T follicular helper cell (primary cell): ENCODE results near the gene ETV3L.
"Not testable (repeated sequence)": the region's sequence is repeated elsewhere in the genome, so short reads cannot be mapped to it uniquely, and the experiment has no call there.

Experiments used
- DNase-seq: peaks from one replicate; pipeline ENCODE4 v3.0.0-alpha.2; 2020; ENCODE audit warnings: low read depth

Gene ETV3L

DNA sequence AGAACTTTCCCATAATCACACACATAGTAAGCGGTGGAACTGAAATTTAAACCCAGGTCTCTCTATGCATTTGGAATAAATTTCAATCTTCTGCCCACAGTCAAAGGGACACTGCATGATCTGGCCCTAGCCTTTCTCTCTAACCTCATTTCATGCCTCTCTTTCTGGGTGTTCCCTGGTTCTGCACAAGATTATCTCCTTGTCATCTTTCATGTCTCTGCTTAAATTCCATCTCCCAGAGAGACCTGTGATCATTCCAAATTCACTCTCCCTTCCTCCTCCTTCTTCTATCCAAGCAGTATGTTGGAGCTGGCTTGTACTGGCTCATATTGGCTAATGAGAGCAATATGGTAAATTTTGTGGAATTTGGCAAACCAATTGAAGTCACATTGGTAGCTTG is 22.2 kb downstream of the ETV3L start:
- DNase-seq: no peak

- DNase-seq: peak; percentile 7
These were observed 25.5 kb downstream of the ETV3L start for GRCh38 chr1:157073944-157074685.

GRCh38 chr1:157069601-157070000 is 30.0 kb downstream of the ETV3L start:
- no peak for DNase-seq

- not testable (repeated sequence) for DNase-seq
These were observed 40.4 kb downstream of the ETV3L start for GRCh38 chr1:157059241-157059640.

GRCh38 chr1:157056269-157056668 is 43.3 kb downstream of the ETV3L start:
- no peak for DNase-seq

GRCh38 chr1:157055729-157056128 is 43.9 kb downstream of the ETV3L start:
- DNase-seq: not testable (repeated sequence)

GRCh38 chr1:157050836-157051235 is 48.8 kb downstream of the ETV3L start:
- DNase-seq: no peak

GRCh38 chr1:157047062-157047410 is 52.6 kb downstream of the ETV3L start:
- no peak for DNase-seq

DNA sequence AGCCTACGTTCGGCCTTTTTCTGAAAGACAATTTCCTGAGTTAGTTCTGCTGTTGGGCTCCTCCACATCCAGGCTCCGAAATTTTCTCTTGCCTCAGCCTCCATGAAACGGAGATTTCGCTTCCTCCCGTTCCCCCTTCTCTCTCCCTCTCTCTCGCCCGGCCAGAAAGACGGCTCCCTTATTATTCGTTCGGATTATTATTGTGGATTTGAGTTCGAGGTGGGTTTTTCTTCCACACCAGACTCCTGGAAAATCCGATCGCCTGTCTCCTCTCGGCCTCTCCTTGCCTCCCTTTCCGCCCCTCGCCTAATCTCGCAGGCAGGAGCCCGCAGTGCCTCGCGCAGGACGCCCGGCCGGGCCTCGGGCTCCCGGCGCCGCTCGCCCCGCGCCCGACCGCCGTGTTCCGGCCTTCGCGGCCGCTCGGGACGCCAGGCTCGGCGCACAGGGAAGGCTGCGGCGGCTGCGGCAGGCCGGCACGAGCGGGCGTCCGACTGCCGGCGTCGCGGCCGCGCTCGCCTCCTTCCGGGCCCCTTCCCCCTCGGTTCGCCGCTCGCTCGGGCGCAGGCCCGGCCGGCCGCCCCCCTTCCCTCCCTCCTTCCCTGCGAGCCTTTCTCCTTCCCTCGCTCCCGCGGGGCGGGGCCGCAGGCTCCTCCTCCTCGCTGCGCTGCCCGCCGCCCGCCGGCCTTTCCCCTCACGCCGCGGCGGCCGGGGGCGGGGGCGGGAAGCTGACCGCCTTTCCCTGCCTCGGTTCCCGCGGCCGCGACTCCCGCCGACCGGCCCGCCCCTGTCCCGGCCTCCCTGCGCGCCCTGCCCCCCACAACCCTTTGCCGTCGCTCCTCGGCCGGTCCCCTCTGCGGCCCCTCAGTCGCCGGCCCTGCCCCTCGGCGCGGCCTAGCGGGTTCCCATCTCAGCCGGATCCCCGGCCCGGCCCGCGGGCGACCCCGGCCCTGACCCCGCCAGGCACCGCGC is 54.1 kb downstream of the ETV3L start, which contains the start of gene ARHGEF11:
ARHGEF11 (minus strand) TSS at position 493 of the 969 bp plus-strand sequence. CDS start 1,412 bp downstream, outside the sequence.
- no peak for DNase-seq

DNA sequence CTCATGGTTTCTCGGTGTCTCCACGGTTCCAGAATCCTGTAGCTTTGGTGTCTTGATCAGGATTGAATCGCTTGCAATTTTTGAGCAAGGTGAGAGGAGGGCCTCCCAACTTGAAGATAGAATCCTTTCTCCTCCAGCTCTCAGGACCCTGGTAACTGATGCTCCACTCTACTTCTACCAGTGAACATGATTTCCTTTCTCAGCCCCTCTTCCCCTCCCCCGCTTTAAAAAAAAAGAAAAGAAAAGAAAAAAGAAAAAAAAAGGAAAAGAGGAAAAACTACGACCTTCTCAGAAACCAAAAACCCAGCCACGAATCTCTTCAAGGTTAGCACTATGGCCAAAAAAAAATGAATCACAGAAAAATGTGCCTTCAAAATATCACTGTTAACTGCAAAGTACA is 55.3 kb downstream of the ETV3L start:
- no peak for DNase-seq

DNA sequence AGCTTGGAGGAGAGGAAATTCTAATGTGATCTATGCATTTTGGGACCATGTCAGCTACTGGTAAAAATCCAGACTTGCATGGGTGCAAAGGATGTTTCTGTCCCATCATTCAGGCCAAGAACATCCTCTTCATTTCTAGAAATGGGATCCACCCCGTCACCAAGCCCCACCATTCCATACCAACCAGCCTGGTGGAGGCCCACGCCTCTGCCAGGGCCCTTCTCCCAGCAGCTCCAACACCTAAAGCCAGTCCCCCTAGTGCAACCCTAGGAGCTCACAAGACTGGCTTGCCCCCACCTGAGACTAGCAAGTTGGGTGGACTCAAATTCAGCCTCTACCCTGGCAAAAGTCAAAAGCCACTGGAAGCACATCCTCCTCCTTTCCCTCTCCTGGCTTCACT is 55.9 kb downstream of the ETV3L start:
- no peak for DNase-seq

GRCh38 chr1:157042846-157043245 is 56.8 kb downstream of the ETV3L start:
- DNase-seq: no peak
